Loucy (cell line): ENCODE results near the gene TNPO3.

Experiments used
- EZH2phosphoT487 ChIP-seq: fragments of 200-600 bp; IDR thresholded peaks from 2 replicates; pipeline ENCODE4 v1.6.1; 2018; ENCODE audit warnings: antibody characterized with exemption, mild to moderate bottlenecking, moderate library complexity, borderline replicate concordance
- TF ChIP-seq, protein P1 (sequence below): fragments of 200-600 bp; sonication (generic); conservative IDR thresholded peaks from 2 replicates; pipeline ENCODE4 v1.5.1; 2014; ENCODE audit warnings: mild to moderate bottlenecking, antibody characterized with exemption, low read length

DNA sequence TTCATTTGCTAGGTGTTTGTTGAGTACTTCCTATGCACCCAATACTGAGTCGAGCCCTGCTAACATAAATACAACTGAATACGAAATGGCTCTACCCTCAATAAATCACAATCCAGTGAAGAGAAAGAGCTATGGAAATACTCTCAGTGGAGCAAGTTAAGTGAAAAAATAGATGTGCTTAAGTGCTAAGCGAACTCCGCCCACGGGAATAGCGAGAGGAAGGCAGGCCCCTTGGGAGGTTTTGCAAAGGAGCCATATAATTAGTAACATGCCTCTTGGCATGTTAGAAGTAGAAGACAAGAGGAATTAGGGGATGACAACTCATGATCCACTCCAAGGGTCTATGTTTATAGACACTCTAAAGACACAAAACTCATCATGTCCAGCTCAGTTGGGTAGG, 46.8 kb upstream of the TNPO3 start:
- TF ChIP-seq, protein P1, sequence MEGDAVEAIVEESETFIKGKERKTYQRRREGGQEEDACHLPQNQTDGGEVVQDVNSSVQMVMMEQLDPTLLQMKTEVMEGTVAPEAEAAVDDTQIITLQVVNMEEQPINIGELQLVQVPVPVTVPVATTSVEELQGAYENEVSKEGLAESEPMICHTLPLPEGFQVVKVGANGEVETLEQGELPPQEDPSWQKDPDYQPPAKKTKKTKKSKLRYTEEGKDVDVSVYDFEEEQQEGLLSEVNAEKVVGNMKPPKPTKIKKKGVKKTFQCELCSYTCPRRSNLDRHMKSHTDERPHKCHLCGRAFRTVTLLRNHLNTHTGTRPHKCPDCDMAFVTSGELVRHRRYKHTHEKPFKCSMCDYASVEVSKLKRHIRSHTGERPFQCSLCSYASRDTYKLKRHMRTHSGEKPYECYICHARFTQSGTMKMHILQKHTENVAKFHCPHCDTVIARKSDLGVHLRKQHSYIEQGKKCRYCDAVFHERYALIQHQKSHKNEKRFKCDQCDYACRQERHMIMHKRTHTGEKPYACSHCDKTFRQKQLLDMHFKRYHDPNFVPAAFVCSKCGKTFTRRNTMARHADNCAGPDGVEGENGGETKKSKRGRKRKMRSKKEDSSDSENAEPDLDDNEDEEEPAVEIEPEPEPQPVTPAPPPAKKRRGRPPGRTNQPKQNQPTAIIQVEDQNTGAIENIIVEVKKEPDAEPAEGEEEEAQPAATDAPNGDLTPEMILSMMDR: no peak
- TF ChIP-seq EZH2phosphoT487: no peak
